RCC 7860 (cell line): ENCODE data around the gene ARSA.

Experiments used
- DNase-seq: peaks from one replicate; pipeline ENCODE4 v3.0.0-alpha.2; 2015; ENCODE audit warnings: low spot score
- FAIRE-seq: peaks from 2 replicates; lab custom pipeline; 2012; peaks lifted over from hg19 to GRCh38; lab: Jason Lieb, UNC

ARSA gene

GRCh38 chr22:50606165-50606945 is 21.6 kb downstream of the ARSA start:
- FAIRE-seq = no peak
- no peak for DNase-seq

- DNase-seq = no peak
- no peak for FAIRE-seq
Measured at GRCh38 chr22:50605613-50606074, 22.3 kb downstream of the ARSA start.

GRCh38 chr22:50605002-50605612 is 22.8 kb downstream of the ARSA start:
- DNase-seq = no peak
- no peak for FAIRE-seq

GRCh38 chr22:50604256-50605001 is 23.5 kb downstream of the ARSA start:
- DNase-seq (no peak), FAIRE-seq (no peak)

- no peak for DNase-seq
- no peak for FAIRE-seq
Measured at GRCh38 chr22:50603511-50604255, 24.3 kb downstream of the ARSA start.

GRCh38 chr22:50602338-50602700 is 25.6 kb downstream of the ARSA start:
- FAIRE-seq (no peak), DNase-seq (no peak)

GRCh38 chr22:50601669-50602337 is 26.1 kb downstream of the ARSA start:
- FAIRE-seq (no peak), DNase-seq (no peak)

GRCh38 chr22:50600967-50601668 is 26.8 kb downstream of the ARSA start:
- FAIRE-seq (no peak), DNase-seq (no peak)

- DNase-seq (no peak), FAIRE-seq (no peak)
Measured at GRCh38 chr22:50600538-50600937, 27.4 kb downstream of the ARSA start, which contains the start of gene MAPK8IP2. Gene MAPK8IP2 (plus strand): TSS chr22:50600793. CDS start chr22:50600819, 26 bp downstream.

- DNase-seq = no peak
- FAIRE-seq = no peak
Measured at GRCh38 chr22:50599816-50600455, 28.0 kb downstream of the ARSA start.

- DNase-seq (no peak), FAIRE-seq (no peak)
Measured at GRCh38 chr22:50597097-50597496, 30.9 kb downstream of the ARSA start.

- FAIRE-seq (peak; percentile 77), DNase-seq (peak; percentile 60)
Measured at GRCh38 chr22:50595189-50595588, 32.8 kb downstream of the ARSA start.

GRCh38 chr22:50587407-50587806 is 40.5 kb downstream of the ARSA start:
- DNase-seq = no peak
- FAIRE-seq = no peak

- FAIRE-seq (no peak), DNase-seq (no peak)
Measured at GRCh38 chr22:50586416-50586815, 41.5 kb downstream of the ARSA start.

GRCh38 chr22:50585781-50586180 is 42.2 kb downstream of the ARSA start:
- no peak for DNase-seq
- FAIRE-seq = no peak

- DNase-seq (no peak), FAIRE-seq (no peak)
Measured at GRCh38 chr22:50585238-50585637, 42.7 kb downstream of the ARSA start.

GRCh38 chr22:50584106-50585096 is 43.6 kb downstream of the ARSA start:
- FAIRE-seq = no peak
- no peak for DNase-seq

GRCh38 chr22:50583294-50583861 is 44.6 kb downstream of the ARSA start:
- FAIRE-seq = no peak

More at GRCh38 chr22:50583294-50583861, 44.6 kb downstream of the ARSA start:
- no peak for DNase-seq
